A204.1 (cell line): ENCODE data around the gene ACOX1.
"Not testable (repeated sequence)": the region's sequence is repeated elsewhere in the genome, so short reads cannot be mapped to it uniquely, and the experiment has no call there.

ENCODE experiments used
- FAIRE-seq: peaks from 2 replicates; lab custom pipeline; 2012; peaks lifted over from hg19 to GRCh38; lab: Jason Lieb, UNC

Gene ACOX1

GRCh38 chr17:75981019-75981615 lies 2.2 kb upstream of the ACOX1 start:
- no peak for FAIRE-seq

- FAIRE-seq = no peak
Measured at GRCh38 chr17:75980188-75981018, 1.4 kb upstream of the ACOX1 start.

GRCh38 chr17:75979705-75980187 lies 780 bp upstream of the ACOX1 start:
- FAIRE-seq = no peak

- FAIRE-seq = no peak
Measured at GRCh38 chr17:75976175-75976848, 2.7 kb downstream of the ACOX1 start.

GRCh38 chr17:75975757-75976174 lies 3.2 kb downstream of the ACOX1 start:
- FAIRE-seq = no peak

GRCh38 chr17:75975187-75975586 lies 3.8 kb downstream of the ACOX1 start:
- not testable (repeated sequence) for FAIRE-seq

GRCh38 chr17:75970626-75971025 lies 8.3 kb downstream of the ACOX1 start:
- no peak for FAIRE-seq

GRCh38 chr17:75970011-75970523 lies 8.9 kb downstream of the ACOX1 start:
- FAIRE-seq = no peak

- not testable (repeated sequence) for FAIRE-seq
Measured at GRCh38 chr17:75969044-75969443, 9.9 kb downstream of the ACOX1 start.

- no peak for FAIRE-seq
Measured at GRCh38 chr17:75965468-75965867, 13.5 kb downstream of the ACOX1 start.

- no peak for FAIRE-seq
Measured at GRCh38 chr17:75959839-75960511, 19.0 kb downstream of the ACOX1 start.

- no peak for FAIRE-seq
Measured at GRCh38 chr17:75959051-75959838, 19.7 kb downstream of the ACOX1 start.

- no peak for FAIRE-seq
Measured at GRCh38 chr17:75950855-75951554, 28.0 kb downstream of the ACOX1 start.

GRCh38 chr17:75950421-75950820 lies 28.5 kb downstream of the ACOX1 start:
- FAIRE-seq = no peak

GRCh38 chr17:75945211-75945610 lies 33.8 kb downstream of the ACOX1 start:
- FAIRE-seq = no peak

- FAIRE-seq = no peak
Measured at GRCh38 chr17:75943491-75943890, 35.5 kb downstream of the ACOX1 start.

- no peak for FAIRE-seq
Measured at GRCh38 chr17:75942473-75942872, 36.5 kb downstream of the ACOX1 start.

GRCh38 chr17:75941442-75941819 lies 37.5 kb downstream of the ACOX1 start:
- FAIRE-seq = no peak

- FAIRE-seq = peak; percentile 55
Measured at GRCh38 chr17:75940727-75941441, 38.1 kb downstream of the ACOX1 start, which contains the start of gene FBF1. TSS of gene FBF1 (minus strand) at chr17:75941042. CDS start at chr17:75938149, 2,893 bp downstream.

GRCh38 chr17:75937652-75938051 lies 41.3 kb downstream of the ACOX1 start:
- FAIRE-seq = no peak
